HG03442 (cell line): ENCODE data around the gene TTC7B.
A peak's percentile ranks its signal among the peaks of the same experiment; 100 is the strongest.

Experiments used
- ATAC-seq: cut with Tn5 transposase; IDR thresholded peaks from one replicate; pipeline ENCODE4 v1.9.1; 2021; ENCODE audit warnings: mild to moderate bottlenecking, moderate library complexity; ENCODE audit not compliant: unreplicated experiment

Gene TTC7B

DNA sequence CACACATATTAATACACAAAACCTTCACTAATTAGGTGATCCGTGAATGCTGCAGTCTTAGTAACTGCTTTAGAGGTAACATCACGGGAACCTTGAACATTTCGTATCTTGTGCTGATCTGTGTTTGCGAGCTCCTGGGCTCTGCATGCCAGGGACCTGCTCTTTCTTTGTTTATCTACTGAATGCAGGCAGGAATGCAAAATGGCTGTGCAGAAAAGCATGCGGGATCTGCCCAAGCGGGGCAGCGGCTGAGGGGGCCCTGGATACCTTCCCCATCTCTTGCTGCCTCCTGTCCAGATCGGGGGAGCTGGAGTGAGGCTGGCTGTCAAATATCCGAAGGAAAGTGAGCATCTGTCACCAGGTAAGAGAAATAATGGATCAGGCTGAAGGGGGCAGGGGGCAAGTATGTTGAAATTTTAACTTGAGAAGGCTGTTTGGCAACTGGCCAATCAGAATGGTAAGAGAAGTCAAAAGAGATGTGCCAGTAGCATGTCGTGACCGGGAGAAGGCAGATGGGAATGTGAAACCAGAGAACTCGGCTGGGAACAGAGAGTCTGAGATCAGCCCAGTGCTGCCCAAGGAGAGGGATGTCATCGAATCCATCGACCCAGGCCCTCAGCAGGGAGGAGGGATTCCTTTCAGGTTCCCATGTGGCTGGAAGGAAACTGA lies 191.4 kb downstream of the TTC7B start:
- ATAC-seq, result no peak

DNA sequence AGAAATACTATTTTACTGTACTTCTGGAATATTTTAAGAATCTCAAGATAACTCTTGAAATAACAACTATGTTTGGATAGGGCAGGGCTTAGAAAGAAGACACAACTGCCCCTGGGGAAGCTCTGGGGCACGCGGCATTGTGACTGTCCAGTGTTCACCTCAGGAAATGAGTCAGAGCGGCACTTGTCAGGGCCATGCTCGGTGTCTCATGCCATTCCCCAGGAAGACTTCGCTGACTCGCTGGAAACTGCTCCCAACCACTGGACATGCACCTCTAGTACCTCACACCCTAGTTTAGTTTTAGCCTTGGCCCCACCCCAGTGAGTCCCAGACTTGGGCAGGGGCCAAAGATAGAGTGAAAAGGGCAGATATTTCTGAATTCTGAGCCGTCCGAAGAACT lies 192.0 kb downstream of the TTC7B start:
- no peak for ATAC-seq

DNA sequence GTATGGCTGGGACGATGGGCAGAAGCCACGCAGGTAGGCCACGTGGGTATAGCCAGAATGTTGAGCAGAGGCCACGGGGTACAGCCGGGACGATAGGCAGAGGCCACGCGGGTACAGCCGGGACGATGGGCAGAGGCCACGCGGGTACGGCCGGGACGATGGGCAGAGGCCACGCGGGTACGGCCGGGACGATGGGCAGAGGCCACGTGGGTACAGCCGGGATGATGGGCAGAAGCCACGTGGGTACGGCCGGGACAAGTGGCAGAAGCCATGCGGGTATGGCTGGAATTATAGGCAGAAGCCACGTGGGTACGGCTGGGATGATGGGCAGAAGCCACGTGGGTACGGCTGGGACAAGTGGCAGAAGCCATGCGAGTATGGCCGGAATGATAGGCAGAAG lies 195.0 kb downstream of the TTC7B start:
- ATAC-seq, result no peak

DNA sequence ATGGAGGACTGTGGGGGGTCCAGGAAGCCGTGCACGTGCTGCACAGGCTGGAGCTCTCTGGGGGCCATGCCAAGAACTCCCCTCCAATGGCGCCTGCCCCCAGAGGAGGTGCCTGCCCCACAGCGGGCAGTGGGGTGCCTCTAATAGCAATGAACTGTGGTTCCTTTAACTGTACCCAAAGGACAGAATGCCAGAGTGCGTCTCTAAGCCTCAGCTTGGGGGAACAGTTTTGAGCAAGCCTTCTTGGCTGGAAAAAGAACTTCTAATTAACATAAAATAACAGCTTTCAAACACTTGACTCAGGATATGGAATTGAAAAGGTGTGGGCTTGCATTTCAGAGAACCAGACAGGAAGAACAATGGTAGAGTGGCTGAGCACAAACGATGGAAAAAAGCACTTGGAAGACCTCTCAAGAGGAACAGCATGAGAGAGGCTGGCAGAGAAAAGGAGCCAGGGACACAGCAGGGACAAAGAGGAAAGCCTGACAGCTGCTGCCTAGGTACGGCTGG lies 195.6 kb downstream of the TTC7B start:
- no peak for ATAC-seq

DNA sequence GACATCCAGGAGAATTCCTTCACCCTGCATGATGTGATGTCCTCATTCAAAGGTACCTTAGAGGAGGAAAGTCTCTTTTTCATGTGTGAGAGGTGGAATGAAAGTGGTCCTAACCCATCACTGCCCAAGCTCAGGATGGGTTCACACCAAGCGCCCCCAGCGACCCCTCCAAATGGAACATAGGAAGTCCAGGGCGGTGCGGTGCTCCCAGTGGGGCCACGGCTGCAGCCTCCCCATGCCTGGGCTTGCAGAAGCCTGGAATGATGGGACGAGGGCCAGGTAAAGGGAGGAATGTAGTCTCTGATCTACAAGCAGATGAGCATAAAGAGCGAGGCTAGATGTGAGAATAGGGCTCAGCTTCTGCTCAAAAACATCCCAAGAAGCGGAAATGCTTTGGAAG lies 196.3 kb downstream of the TTC7B start:
- no peak for ATAC-seq

DNA sequence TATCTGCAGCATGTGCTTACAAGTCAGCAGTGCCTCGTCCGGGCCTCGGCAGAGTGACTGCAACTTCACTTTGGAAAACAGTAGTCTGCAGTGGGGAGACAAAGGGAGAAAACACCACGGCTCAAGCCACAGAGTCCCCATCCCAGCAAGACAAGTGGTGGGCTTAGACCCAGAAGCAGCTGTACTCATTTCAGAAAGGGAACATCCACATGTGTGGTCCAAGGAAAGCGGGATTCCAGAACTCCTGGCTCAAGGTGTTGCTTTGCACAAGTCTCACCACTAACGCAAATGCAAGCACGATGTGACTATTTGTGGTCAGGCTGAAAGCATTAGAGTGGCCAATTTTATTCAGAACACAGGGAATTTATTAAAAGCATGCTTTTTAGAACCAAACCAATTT lies 198.3 kb downstream of the TTC7B start:
- no peak for ATAC-seq

DNA sequence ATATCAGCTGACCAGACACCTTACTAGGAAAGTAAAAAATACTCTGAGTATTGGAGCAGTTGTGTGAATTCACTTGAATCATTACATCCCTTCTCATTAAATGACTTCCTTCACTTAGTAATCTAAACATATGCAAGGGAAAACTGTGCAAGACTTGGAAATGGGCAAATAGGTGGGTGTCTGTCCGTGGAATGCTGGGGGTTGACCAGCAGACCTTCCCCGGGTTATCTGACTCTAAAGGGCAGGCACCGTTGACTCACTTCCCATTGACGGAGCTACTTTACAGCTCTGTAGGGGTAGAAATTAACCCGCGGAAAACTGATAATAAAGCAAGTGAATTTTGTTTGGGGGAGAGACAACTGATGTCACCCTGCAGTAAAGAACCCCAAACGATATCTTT lies 199.3 kb downstream of the TTC7B start:
- ATAC-seq, result no peak

DNA sequence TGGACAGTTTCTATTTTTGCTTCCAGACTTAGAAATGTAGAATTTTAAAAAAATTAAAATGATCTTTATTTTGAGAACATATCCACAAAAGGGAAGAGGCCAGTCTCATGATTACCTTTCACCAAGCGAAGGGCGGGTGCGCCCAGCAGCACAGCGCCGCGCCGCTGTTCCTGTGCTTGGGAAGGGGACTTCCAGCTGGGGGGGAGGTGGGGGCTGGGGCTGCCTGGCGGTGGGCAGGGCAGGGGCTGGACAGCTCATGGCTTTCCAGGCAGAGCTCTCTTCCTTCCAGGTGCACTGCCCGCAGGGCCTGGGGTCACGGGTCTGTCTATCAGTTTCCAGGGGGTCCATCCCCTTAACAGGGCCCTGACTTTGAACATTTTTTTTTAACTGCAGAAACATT lies 199.9 kb downstream of the TTC7B start:
- ATAC-seq, result no peak

DNA sequence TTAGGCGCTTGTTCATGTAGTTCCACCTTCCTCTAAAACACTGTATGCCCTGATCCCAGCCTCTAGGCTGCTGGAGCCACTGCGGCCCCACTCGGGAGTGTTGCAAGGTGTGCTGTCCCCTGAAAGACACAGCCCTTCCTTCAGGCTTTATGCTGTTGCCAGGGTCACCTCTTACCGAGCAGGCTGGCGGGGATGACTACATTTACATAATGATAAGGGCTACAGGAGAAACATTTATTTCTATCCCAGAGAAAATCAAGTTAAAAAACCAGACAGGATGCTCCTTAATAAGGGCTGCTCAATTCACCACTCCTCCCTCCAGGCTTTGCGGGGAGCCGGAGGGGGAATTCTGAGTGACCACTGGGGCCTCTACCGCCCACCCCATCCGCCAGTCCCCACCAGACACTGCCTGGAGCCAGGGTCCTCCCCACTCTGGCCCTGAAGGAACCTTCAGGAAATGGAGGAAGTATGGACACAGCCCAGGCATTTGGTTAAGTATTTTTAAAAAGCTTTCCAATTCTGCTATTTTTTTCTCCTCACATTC lies 200.6 kb downstream of the TTC7B start:
- ATAC-seq, result no peak

DNA sequence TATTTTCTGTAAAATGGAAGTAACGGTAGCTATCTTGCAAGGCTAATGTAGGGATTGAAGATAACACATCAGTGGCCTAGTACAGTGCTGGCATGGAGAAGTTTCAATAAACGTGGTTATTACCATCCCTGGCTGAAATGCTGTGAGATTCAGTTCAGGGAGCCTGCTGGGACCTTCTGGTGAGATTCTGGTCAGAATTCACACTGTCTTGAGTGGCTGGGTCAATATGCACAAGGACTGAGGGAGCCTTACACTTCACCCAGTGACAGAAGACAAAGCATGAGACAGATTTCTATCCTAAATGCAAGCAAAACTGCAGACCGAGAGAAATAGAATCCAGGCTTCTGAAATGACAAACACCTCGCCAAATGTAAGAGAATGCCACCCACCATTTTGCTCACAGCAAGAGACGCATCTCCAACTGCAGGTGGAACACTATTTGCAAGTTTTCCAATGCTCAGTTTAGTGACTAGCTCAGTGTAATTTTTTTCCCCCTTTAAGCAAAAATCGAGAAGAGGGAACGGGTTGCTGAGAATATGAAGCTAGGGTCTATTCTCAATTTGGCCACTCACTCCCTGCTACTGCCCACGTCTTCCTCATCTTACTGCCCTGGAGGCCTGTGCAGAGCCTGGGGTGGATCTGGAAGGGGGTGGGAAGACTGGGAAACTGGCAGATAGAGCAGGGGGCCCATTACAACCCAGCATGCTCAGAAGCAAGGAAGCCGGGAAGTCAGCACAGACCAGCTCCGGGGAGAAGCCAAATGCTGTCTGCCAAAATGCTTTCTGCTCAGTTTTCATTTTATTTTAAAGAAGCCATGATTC lies 201.3 kb downstream of the TTC7B start:
- no peak for ATAC-seq

DNA sequence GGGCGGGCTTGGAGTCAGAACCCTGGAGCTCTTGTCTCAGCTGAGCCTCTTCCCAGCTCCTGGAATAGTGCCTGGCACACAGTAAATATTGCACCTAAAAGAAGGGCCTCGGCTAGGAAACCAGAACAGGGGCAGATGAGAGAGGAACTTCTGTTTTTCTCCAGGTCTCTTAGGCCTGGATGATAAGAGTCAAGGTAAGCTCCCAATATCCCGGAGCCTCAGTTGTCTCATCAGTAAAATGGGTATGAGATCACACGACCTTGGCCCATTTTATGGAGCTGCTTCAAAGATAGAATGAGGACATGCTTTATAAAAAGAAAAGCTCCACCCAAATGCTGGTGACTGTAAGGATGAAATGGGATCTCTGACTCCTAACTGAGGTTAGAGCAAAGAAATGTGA lies 202.2 kb downstream of the TTC7B start:
- no peak for ATAC-seq

DNA sequence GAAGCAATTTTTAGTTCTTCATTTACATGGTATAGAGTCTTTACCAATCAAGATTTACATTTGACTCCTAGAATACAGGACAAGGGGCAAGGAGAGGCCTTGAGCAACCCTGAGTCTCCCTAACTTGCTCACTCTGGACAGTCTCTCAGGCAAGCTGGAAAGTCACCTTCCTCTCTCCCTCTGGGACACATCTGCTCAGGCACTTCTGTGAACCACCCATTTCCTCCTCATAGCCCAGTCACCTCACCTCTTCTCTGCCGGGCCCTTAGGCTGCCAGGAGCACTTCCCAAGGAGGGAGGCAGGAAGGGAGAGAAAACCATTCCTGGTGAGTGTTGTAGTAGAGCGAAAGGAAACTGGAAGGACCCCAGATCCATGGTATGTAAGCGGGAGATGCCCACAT lies 202.8 kb downstream of the TTC7B start:
- no peak for ATAC-seq

DNA sequence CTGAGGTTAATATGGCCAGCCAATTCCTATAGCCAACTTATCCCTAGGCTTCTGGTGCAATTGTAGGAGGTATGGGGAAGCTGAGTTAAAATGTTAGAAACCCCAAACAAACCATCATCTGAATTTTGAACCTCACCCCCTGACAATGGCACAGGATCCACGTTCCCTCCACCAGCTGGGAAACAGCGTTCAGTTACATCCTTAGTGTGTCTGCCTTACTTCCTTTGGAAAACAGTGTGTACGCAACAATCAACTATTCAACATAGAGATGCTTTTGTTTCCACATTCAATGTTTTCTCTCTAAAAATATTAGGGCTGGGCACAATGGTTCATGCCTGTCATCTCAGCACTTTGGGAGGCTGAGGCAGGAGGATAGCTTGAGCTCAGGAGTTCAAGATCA lies 203.4 kb downstream of the TTC7B start:
- ATAC-seq, result no peak

DNA sequence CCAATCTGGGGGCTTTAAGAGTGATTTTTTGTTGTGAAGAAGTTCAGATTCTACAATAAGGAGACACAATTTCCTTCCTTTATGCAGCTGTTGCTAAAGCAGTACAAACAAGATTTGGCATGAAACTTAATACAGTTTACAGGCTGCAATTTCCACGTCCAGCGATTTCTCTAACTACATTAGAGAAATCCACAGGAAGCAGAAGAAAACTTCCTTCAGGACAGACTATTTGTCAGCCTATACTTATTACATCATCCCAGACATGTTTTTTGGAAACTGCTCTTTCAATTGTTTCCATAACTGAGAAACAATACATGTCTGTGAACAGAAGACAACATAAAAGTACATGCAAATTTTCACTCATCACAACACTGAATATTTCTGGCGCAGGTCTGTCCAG lies 204.3 kb downstream of the TTC7B start:
- ATAC-seq, result no peak

DNA sequence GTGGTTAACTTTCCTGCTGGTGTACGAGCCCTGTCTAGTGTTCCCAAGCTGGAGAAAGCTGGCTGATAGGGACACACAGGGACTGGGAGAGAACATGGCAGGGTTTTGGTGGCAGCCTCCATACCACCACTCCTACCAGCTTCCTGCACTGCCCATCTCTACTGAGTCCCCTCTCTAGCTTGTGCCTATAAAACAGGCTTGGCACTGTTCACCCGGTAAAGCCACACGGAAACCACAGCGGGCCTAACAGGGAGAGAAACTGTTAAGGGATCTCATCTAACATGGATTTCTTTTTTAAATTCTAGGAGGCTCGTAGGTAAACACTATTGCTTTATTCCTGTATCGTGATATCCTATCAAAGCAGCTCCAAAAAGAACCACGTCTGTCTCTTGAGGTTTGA lies 204.7 kb downstream of the TTC7B start:
- no peak for ATAC-seq

DNA sequence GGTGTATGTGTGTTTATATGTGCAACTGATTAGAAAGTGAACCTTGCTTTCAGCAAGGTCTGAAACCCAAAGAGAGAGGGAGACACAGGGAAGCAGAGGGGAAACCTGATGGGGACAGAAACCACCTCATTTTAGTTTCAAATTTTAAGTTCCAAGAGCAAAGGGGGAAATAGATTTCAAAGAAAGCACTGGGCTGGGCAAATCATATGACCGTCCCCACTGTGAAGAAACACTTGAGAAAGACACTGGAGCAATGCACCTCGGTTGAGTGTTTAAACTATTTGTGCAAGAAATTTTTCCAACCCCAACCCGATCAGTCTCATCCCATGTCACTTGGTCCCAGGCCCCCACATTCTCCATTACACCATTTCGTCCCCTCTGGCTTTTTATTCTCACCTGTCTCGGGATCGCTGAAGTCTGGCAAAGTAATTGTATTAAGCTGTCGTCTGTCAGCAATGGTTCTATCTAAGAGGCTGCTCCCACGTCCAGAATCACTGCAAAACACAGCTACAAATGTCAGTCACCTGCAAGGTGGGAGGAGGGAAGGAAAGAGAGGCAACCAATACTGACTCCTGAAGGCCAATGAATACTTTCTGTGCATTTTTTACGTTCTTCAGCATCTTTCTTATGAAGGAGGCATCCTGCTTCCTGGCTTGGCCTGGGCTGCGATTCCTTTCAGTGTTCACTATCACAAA lies 205.7 kb downstream of the TTC7B start:
- no peak for ATAC-seq

DNA sequence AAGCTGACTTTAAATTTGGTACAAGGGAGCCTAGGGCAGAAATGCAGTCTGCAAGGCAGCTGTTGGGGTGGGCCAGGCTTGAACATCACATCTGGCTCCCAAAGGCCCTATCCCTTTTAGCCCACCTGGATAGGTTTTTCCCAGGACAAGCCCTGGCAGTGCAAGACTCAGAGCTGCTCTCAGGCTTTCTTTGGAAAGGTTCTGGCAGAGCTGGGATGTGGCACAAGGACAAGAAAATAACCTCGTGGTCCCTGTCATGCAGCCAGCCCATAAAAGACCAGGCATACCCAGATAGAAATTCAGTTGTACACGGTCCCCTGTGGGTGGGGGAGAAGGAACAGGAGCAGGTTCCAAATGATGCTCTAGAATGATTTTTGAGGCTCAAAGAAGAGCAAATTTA lies 206.9 kb downstream of the TTC7B start:
- ATAC-seq, result no peak

DNA sequence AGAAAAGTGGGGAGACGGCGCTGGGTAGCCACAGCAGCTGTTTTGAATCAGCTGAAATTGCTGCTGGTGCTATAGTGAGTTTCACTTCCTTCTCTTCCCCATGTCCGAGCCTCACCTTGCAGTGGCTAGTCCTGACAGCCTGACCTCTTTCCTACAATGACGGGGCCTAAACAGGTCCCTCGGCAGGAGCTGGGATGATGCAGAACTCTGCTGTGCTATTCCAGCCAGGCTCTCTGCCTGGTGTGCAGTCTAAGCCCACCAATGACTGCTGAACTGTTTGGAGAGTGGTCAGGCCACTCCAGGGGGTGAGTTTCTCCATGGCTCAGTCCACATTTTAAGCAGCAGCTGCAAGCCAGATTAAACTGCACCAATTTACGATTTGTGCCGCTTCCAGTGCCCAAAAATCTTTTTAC lies 207.3 kb downstream of the TTC7B start:
- ATAC-seq, result peak; percentile 46

DNA sequence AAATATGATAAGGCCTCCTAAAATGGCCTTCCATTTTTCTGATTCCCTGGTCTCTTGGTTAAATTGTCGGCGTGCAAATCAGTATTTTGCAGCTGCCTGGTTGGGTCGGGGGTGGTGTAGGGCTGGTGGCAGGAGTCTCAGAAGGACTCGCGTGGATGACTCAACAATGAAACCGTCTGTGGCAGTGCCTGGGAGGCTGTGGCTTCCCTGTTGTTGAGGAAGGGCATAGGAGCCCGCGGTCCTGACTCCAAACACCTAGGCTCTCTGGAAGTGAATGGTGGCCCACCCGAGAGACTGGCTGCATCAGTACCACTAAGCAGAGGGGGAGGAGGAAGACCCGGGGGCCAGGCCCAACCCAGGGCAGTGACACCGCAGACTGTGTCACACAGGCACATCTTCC lies 207.9 kb downstream of the TTC7B start:
- no peak for ATAC-seq

DNA sequence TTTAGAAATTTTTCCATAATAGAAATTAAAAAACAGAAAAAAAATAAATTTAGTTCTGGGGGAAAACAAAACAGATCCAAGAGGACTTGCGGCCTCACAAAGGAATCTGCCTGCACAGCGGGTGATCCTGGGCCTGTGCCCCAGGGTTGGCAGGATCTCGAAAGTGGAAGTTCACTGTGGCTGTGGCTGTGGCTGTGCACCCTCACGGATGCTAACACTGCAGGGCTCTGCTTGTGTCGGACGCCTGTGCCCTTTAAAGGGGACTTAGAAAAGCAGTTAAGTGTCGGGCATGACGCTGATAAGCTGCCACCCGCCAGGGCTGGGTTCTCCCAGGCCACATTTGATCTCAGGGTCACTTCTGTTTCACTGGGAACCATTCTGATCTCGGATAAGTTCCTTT lies 209.1 kb downstream of the TTC7B start:
- ATAC-seq, result no peak

DNA sequence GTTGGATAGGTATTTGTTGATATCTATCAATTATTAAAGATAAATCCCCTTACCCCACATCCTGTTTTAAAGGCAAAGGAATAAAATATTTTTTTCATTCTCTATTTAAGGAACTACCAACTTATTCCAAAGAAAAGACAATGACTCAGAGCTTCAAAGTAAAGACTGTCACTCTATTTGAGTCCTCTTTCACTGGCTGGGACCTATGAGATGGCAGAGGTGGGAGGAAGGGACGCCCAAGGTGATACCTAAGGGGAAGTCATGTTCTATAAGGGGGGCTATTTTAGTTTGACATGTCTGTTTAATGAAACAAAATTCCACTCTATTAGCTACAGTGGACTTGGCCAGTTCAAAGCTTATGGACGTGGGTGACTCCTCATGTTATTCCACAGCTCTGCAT lies 209.8 kb downstream of the TTC7B start:
- no peak for ATAC-seq

DNA sequence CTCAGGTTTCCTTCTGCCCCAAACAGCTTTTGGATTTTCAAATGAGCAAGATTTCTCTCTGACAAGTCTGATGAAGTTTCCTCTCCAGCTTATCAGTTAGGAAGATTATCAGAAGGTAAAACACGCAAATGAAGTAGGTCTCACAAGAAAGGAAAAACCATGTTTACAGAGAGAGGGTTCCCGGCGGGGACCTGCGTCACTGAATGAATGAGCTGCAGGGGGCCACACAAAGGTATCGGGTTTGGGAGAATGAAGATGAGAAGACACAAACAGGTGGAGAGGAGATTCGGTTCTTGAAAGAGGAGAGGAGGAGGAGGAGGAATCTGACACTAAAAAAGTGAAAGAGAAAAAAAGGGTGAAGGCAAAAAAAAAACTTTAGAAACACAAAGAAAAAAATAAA lies 210.8 kb downstream of the TTC7B start:
- no peak for ATAC-seq
